ENCODE measurements around the gene UNCX. TPM values are rescaled to one million over a fixed set of nuclear protein-coding genes. Genes with fewer than 3 reads are reported as not detected.

UNCX gene
- total and polyA plus RNA-seq, 2 of the 4 experiments (the other 2 are of a cell fraction), result not detected

- no peak overlapping the region for H2AK5ac ChIP-seq (ENCODE audit: low read depth, low read length)
- H3K9me3 ChIP-seq (ENCODE audit: control insufficient read depth, insufficient read depth, low read length), result no peaks in the 10 kb centered on the region
- no peak overlapping the region for H3K9ac ChIP-seq (ENCODE audit: low read depth, low read length)
- no peak overlapping the region for H2BK5ac ChIP-seq (ENCODE audit: low read depth, low read length, poor library complexity, severe bottlenecking)
- no TSS peak for BruUV-seq (replicated peaks)
- H3K4me3 ChIP-seq (ENCODE audit: insufficient read depth, low read depth, low read length), result no peak overlapping the region
- H3K23ac ChIP-seq (ENCODE audit: low read depth, low read length), result no peak overlapping the region
- no peak for TF ChIP-seq MAFK (IDR thresholded peaks at IDR 0.05; ENCODE audit: low read depth, low read length)
- TF ChIP-seq, protein P1, sequence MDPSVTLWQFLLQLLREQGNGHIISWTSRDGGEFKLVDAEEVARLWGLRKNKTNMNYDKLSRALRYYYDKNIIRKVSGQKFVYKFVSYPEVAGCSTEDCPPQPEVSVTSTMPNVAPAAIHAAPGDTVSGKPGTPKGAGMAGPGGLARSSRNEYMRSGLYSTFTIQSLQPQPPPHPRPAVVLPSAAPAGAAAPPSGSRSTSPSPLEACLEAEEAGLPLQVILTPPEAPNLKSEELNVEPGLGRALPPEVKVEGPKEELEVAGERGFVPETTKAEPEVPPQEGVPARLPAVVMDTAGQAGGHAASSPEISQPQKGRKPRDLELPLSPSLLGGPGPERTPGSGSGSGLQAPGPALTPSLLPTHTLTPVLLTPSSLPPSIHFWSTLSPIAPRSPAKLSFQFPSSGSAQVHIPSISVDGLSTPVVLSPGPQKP (IDR thresholded peaks at IDR 0.05; ENCODE audit: borderline replicate concordance, low read depth, low read length), result no peak
- TF ChIP-seq MXI1 (IDR thresholded peaks at IDR 0.05; ENCODE audit: borderline replicate concordance, low read depth, low read length), result no peak
- TF ChIP-seq BHLHE40 (IDR thresholded peaks at IDR 0.05; ENCODE audit: low read depth, low read length), result no peak
- TF ChIP-seq, protein P2, sequence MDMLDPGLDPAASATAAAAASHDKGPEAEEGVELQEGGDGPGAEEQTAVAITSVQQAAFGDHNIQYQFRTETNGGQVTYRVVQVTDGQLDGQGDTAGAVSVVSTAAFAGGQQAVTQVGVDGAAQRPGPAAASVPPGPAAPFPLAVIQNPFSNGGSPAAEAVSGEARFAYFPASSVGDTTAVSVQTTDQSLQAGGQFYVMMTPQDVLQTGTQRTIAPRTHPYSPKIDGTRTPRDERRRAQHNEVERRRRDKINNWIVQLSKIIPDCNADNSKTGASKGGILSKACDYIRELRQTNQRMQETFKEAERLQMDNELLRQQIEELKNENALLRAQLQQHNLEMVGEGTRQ (IDR thresholded peaks at IDR 0.05; ENCODE audit: low read depth, low read length), result no peak
- TF ChIP-seq CHD1 (IDR thresholded peaks at IDR 0.05; ENCODE audit: low read depth, low read length), result no peak
- TF ChIP-seq CTCF (conservative IDR thresholded peaks at IDR 0.05; ENCODE audit: low read depth, low read length), result no peak
- no peaks in the 10 kb centered on the region for H3K4me1 ChIP-seq (ENCODE audit: control insufficient read depth, insufficient read depth, low read length)
- no peak for DNase-seq
- in situ Hi-C loops (cut with MboI; ENCODE audit: low sequenced_read_pairs), result no loop called here
- H3K36me3 ChIP-seq (ENCODE audit: control insufficient read depth, insufficient read depth, low read length), result no peaks in the 10 kb centered on the region
- H3K56ac ChIP-seq (ENCODE audit: extremely low read depth, insufficient read depth, low read length), result no peak overlapping the region
- no peak overlapping the region for H3K14ac ChIP-seq (replicated peaks; ENCODE audit: low read depth, low read length)
- H4K20me1 ChIP-seq (ENCODE audit: insufficient read depth, low read length), result no peaks in the 10 kb centered on the region
- no peak overlapping the region for H2BK120ac ChIP-seq (ENCODE audit: low read depth, low read length)
- intact Hi-C loops (cut with micrococcal nuclease), result no loop called here
- no peak overlapping the region for H3K27ac ChIP-seq (ENCODE audit: insufficient read depth, low read length)
- 28% methylated on average over 4 of the region's 13 CpGs; no CpG with 5 or more reads in 1 of the 2 experiments for WGBS, 2 experiments (ENCODE audit: extremely low coverage in 2 of 2, insufficient read length in 1 of 2)
- H2AK9ac ChIP-seq (replicated peaks; ENCODE audit: low read depth, low read length, poor library complexity), result no peak overlapping the region
- no peak overlapping the region for H2AFZ ChIP-seq (replicated peaks; ENCODE audit: low read length, poor library complexity)
- no peaks in the 10 kb centered on the region for H3K79me1 ChIP-seq (ENCODE audit: low read depth in 1 of 2, low read length in 2 of 2)
- H4K5ac ChIP-seq (ENCODE audit: low read depth, low read length), result no peak overlapping the region
- no peak overlapping the region for H2BK15ac ChIP-seq (ENCODE audit: low read depth, low read length)
- POLR2A ChIA-PET (ENCODE audit: unreplicated experiment), result no interaction called here
- dilution Hi-C loops (cut with HindIII; ENCODE audit: low sequenced_read_pairs, unreplicated experiment), result no loop called here
- no peak overlapping the region for H4K8ac ChIP-seq (ENCODE audit: low read depth in 2 of 2, low read length in 2 of 2)
- H3K9me1 ChIP-seq (ENCODE audit: insufficient read depth, low read length), result no peaks in the 10 kb centered on the region
- H2BK20ac ChIP-seq (ENCODE audit: low read depth, low read length), result no peak overlapping the region
- H3K4ac ChIP-seq (ENCODE audit: low read depth, low read length), result no peak overlapping the region
- H4K91ac ChIP-seq (ENCODE audit: insufficient read depth, low read depth, low read length), result no peak overlapping the region
- no peak overlapping the region for H3K18ac ChIP-seq (ENCODE audit: low read depth, low read length)
- no peak for ATAC-seq (ENCODE audit: low read depth)
- H3K4me2 ChIP-seq (ENCODE audit: low read depth, low read length), result no peak overlapping the region
- CTCF ChIA-PET, result no interaction called here
- H3K27me3 ChIP-seq (ENCODE audit: control insufficient read depth, insufficient read depth, low read length), result peaks cover 76% of the 10 kb centered on the region
Observed at GRCh38 chr7:1257863-1258262, 25.2 kb downstream of the UNCX start.

All from IMR-90 (cell line).